SIG-M5 (cell line): ENCODE results near the gene MSANTD2.

ENCODE experiments used
- DNase-seq: peaks from one replicate; lab custom pipeline; 2025; lab: John Stamatoyannopoulos, UW

MSANTD2 gene

GRCh38 chr11:124800226-124800929 lies at the start of gene MSANTD2:
Gene MSANTD2, minus strand, starts transcription at chr11:124800406. Its CDS starts 26 bp downstream, at chr11:124800380.
- no peak for DNase-seq

- DNase-seq: no peak
Observed at GRCh38 chr11:124846070-124846673, 46.0 kb upstream of the MSANTD2 start.

- no peak for DNase-seq
Observed at GRCh38 chr11:124844664-124845079, 44.5 kb upstream of the MSANTD2 start.

GRCh38 chr11:124843616-124843910 lies 43.4 kb upstream of the MSANTD2 start:
- DNase-seq: no peak

- DNase-seq: no peak
Observed at GRCh38 chr11:124842305-124842704, 42.1 kb upstream of the MSANTD2 start.

GRCh38 chr11:124841840-124842239 lies 41.6 kb upstream of the MSANTD2 start:
- no peak for DNase-seq

- DNase-seq: no peak
Observed at GRCh38 chr11:124841201-124841600, 41.0 kb upstream of the MSANTD2 start.

- no peak for DNase-seq
Observed at GRCh38 chr11:124840666-124841065, 40.5 kb upstream of the MSANTD2 start.

- DNase-seq: no peak
Observed at GRCh38 chr11:124839972-124840621, 39.9 kb upstream of the MSANTD2 start.

- DNase-seq: no peak
Observed at GRCh38 chr11:124839128-124839971, 39.1 kb upstream of the MSANTD2 start.

GRCh38 chr11:124838805-124839127 lies 38.6 kb upstream of the MSANTD2 start:
- DNase-seq: no peak

- no peak for DNase-seq
Observed at GRCh38 chr11:124837491-124837856, 37.3 kb upstream of the MSANTD2 start.

GRCh38 chr11:124835918-124836317 lies 35.7 kb upstream of the MSANTD2 start:
- DNase-seq: no peak

GRCh38 chr11:124834526-124835180 lies 34.4 kb upstream of the MSANTD2 start:
- DNase-seq: no peak

- DNase-seq: no peak
Observed at GRCh38 chr11:124832571-124832970, 32.4 kb upstream of the MSANTD2 start.

- DNase-seq: no peak
Observed at GRCh38 chr11:124831897-124832296, 31.7 kb upstream of the MSANTD2 start.

GRCh38 chr11:124830749-124831148 lies 30.5 kb upstream of the MSANTD2 start:
- no peak for DNase-seq

GRCh38 chr11:124829986-124830385 lies 29.8 kb upstream of the MSANTD2 start:
- DNase-seq: no peak

GRCh38 chr11:124825876-124826275 lies 25.7 kb upstream of the MSANTD2 start:
- DNase-seq: no peak

- no peak for DNase-seq
Observed at GRCh38 chr11:124823512-124824376, 23.5 kb upstream of the MSANTD2 start.
